ENCODE measurements around the gene RTN4R.

- TF ChIP-seq CTCF (IDR thresholded peaks at IDR 0.05 in 4 of 5, conservative IDR thresholded peaks at IDR 0.05 in 1 of 5) (no peak), POLR2A (IDR thresholded peaks at IDR 0.05) (no peak)
These were observed 65.0 kb downstream of the RTN4R start for GRCh38 chr22:20203142-20203551.
